ENCODE data around the gene MCF2L2.

The MCF2L2 gene

GRCh38 chr3:183360971-183361624 lies 67.3 kb downstream of the MCF2L2 start:
- no peak for DNase-seq

- no peak for DNase-seq
Measured at GRCh38 chr3:183359036-183359435, 69.4 kb downstream of the MCF2L2 start.

- no peak for DNase-seq
Measured at GRCh38 chr3:183357564-183358079, 70.8 kb downstream of the MCF2L2 start.

- DNase-seq: no peak
Measured at GRCh38 chr3:183356920-183357319, 71.5 kb downstream of the MCF2L2 start.

- DNase-seq: no peak
Measured at GRCh38 chr3:183354874-183355273, 73.5 kb downstream of the MCF2L2 start.

GRCh38 chr3:183354325-183354831 lies 74.0 kb downstream of the MCF2L2 start:
- DNase-seq: no peak

GRCh38 chr3:183353421-183353820 lies 75.0 kb downstream of the MCF2L2 start:
- DNase-seq: no peak

GRCh38 chr3:183350164-183350563 lies 78.3 kb downstream of the MCF2L2 start:
- DNase-seq: no peak

- no peak for DNase-seq
Measured at GRCh38 chr3:183349421-183350157, 78.8 kb downstream of the MCF2L2 start.

- DNase-seq: no peak
Measured at GRCh38 chr3:183342824-183343223, 85.6 kb downstream of the MCF2L2 start.

- DNase-seq: no peak
Measured at GRCh38 chr3:183341545-183342288, 86.7 kb downstream of the MCF2L2 start.

- DNase-seq: no peak
Measured at GRCh38 chr3:183340222-183340621, 88.2 kb downstream of the MCF2L2 start.

- no peak for DNase-seq
Measured at GRCh38 chr3:183339461-183340086, 88.8 kb downstream of the MCF2L2 start.

- DNase-seq: no peak
Measured at GRCh38 chr3:183338520-183338919, 89.9 kb downstream of the MCF2L2 start.

GRCh38 chr3:183332487-183332886 lies 95.9 kb downstream of the MCF2L2 start:
- no peak for DNase-seq

- no peak for DNase-seq
Measured at GRCh38 chr3:183331498-183331897, 96.9 kb downstream of the MCF2L2 start.

GRCh38 chr3:183330881-183331280 lies 97.5 kb downstream of the MCF2L2 start:
- DNase-seq: no peak

GRCh38 chr3:183329543-183329942 lies 98.9 kb downstream of the MCF2L2 start:
- no peak for DNase-seq

- DNase-seq: no peak
Measured at GRCh38 chr3:183328823-183329222, 99.6 kb downstream of the MCF2L2 start.

- no peak for DNase-seq
Measured at GRCh38 chr3:183328164-183328563, 100.3 kb downstream of the MCF2L2 start.

GRCh38 chr3:183327343-183327742 lies 101.1 kb downstream of the MCF2L2 start:
- no peak for DNase-seq

GRCh38 chr3:183324083-183324482 lies 104.3 kb downstream of the MCF2L2 start:
- no peak for DNase-seq

- DNase-seq: no peak
Measured at GRCh38 chr3:183319371-183319770, 109.0 kb downstream of the MCF2L2 start.

All from NCI-H748 treated with DMSO at 0.1 percent for 48 hours (cell line).